ENCODE results near the gene ANKRD13D. TPM values are rescaled to one million over a fixed set of nuclear protein-coding genes. Genes with fewer than 3 reads are reported as not detected.

Gene ANKRD13D
- total and polyA plus RNA-seq, 2 experiments from 2014 or later, result 47.6 to 53.5 TPM

GRCh38 chr11:67276781-67277230, 12.3 kb upstream of the ANKRD13D start:
- TF ChIP-seq CTCF (IDR thresholded peaks at IDR 0.05; ENCODE audit: low read depth, low read length), result peak; percentile 18
- peak overlapping the region; percentile 85 for H3K27ac ChIP-seq
- peak; percentile 23 to 52 for DNase-seq (ENCODE audit: low read depth in 1 of 2, low spot score in 1 of 2)

GRCh38 chr11:67277231-67277961, 11.7 kb upstream of the ANKRD13D start:
- H3K36me3 ChIP-seq, result peaks cover 16% of the 10 kb centered on the region
- peak; percentile 64 to 89 for DNase-seq (ENCODE audit: low read depth in 1 of 2, low spot score in 1 of 2)
- H3K27me3 ChIP-seq, result no peaks in the 10 kb centered on the region
- peak overlapping the region; percentile 85 for H3K27ac ChIP-seq
- peak overlapping the region; percentile 11 for H3K4me3 ChIP-seq
- H3K9me3 ChIP-seq (ENCODE audit: low read depth), result no peaks in the 10 kb centered on the region
- H3K4me1 ChIP-seq (ENCODE audit: low read depth), result peaks cover 20% of the 10 kb centered on the region
- TF ChIP-seq CTCF (IDR thresholded peaks at IDR 0.05; ENCODE audit: low read depth, low read length), result no peak

More at GRCh38 chr11:67276781-67277230, 12.3 kb upstream of the ANKRD13D start:
- Histone ChIP-seq H3K27me3 (no peaks in the 10 kb centered on the region), H3K4me1 (ENCODE audit: low read depth) (peaks cover 20% of the 10 kb centered on the region), H3K9me3 (ENCODE audit: low read depth) (no peaks in the 10 kb centered on the region), H3K36me3 (peaks cover 12% of the 10 kb centered on the region), H3K4me3 (no peak overlapping the region)

DNA sequence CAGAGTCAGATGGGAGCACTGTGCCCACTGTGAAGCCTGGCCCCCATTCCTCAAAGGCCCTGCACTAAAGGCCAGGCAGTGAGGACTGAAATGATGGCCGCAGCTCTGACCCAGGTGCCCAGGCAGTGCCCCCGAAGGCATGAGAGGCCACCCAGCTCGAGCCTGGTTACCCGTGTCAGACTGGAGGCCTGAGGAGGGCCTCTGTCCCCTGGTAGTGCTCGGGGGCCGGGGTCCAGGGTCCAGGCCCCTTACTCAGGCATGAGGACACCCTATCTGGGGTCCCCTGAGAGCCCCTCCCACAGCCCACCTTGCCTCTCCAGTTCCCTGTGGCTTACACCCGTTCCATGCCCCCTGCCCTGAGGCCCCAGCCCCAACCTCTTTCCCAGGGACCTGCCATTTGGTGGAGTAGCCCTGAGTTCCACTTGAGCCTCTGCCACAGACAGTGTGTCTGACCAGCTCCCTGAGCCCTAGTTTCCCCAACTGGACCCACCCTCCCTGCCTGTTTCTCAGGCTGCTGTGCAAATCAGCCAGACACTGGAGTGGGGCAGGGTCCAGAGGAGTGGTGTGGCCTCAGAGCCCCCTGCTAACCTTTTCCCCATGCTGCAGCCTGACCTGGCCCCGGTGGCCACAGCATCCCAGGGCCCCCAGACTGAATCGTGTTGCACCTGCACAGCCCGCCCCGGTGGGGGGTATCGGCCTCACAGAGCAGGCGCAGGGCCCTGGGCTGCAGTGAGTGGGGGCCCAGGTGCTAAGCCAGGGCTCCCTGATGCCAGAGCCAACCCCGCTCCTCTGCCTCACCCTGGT, 10.8 kb upstream of the ANKRD13D start:
- no peak overlapping the region for H3K4me3 ChIP-seq
- no peak for TF ChIP-seq CTCF (IDR thresholded peaks at IDR 0.05; ENCODE audit: low read depth, low read length)
- peak overlapping the region; percentile 85 for H3K27ac ChIP-seq
- DNase-seq (ENCODE audit: low read depth in 1 of 2, low spot score in 1 of 2), result no peak
- H3K4me1 ChIP-seq (ENCODE audit: low read depth), result peaks cover 20% of the 10 kb centered on the region
- H3K9me3 ChIP-seq (ENCODE audit: low read depth), result no peaks in the 10 kb centered on the region
- H3K27me3 ChIP-seq, result no peaks in the 10 kb centered on the region
- H3K36me3 ChIP-seq, result peaks cover 23% of the 10 kb centered on the region

DNA sequence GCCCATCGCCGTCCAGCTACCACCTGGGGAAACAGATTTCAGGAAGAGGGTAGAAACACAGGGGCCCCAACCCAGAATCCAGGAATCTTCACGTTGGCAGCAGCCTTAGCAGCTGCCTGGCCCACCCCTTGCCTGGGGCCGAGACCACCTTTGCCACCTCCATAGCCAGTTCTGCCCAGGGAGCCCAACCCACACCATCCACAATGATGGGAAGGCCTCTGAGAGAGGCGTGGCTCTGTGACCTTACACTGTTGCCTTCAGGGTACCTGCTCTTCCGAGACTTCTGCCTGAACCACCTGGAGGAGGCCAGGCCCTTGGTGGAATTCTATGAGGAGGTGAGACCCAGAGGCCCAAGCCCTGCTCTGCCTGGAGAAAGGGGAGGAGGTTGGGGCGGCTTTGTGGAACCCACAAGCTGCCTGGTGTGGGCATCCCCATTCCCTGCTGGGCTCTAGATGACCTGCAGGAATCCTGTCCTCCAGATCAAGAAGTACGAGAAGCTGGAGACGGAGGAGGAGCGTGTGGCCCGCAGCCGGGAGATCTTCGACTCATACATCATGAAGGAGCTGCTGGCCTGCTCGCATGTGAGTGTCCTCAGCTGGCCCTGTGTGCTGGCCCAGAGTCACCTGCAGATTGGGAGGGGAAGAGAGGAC, 10.0 kb upstream of the ANKRD13D start:
- Histone ChIP-seq H3K4me1 (ENCODE audit: low read depth) (peaks cover 20% of the 10 kb centered on the region), H3K27ac (no peak overlapping the region), H3K36me3 (peaks cover 30% of the 10 kb centered on the region), H3K9me3 (ENCODE audit: low read depth) (no peaks in the 10 kb centered on the region), H3K4me3 (no peak overlapping the region), H3K27me3 (no peaks in the 10 kb centered on the region)
- no peak for DNase-seq (ENCODE audit: low read depth in 1 of 2, low spot score in 1 of 2)
- no peak for TF ChIP-seq CTCF (IDR thresholded peaks at IDR 0.05; ENCODE audit: low read depth, low read length)

GRCh38 chr11:67279589-67280340, 9.3 kb upstream of the ANKRD13D start:
- Histone ChIP-seq H3K4me3 (no peak overlapping the region), H3K27ac (no peak overlapping the region), H3K27me3 (no peaks in the 10 kb centered on the region), H3K9me3 (ENCODE audit: low read depth) (no peaks in the 10 kb centered on the region), H3K36me3 (peaks cover 34% of the 10 kb centered on the region), H3K4me1 (ENCODE audit: low read depth) (peaks cover 17% of the 10 kb centered on the region)
- DNase-seq (ENCODE audit: low read depth in 1 of 2, low spot score in 1 of 2), result no peak
- no peak for TF ChIP-seq CTCF (IDR thresholded peaks at IDR 0.05; ENCODE audit: low read depth, low read length)
